WTC11 (cell line): ENCODE results near the gene CFAP119. TPM values are rescaled to one million over a fixed set of nuclear protein-coding genes. Genes with fewer than 3 reads are reported as not detected.

Experiments used
- ATAC-seq: fragments of 200-7000 bp; cut with Tn5 transposase; 2 replicates; pipeline ENCODE4 v1.10.0; 2021; ENCODE audit warnings: mild to moderate bottlenecking, moderate library complexity
- CTCF ChIA-PET: fragments of 300-600 bp; sonication (Branson Sonifier 250); formaldehyde crosslinking; loops from one replicate; lab custom pipeline; 2021; ENCODE audit warnings: antibody characterized with exemption; lab: Charles Lee
- POLR2A ChIA-PET: fragments of 350-600 bp; sonication (Branson Sonifier 250); formaldehyde crosslinking; loops from one replicate; lab custom pipeline; 2021; ENCODE audit warnings: antibody characterized with exemption; lab: Charles Lee
- DNase-seq: peaks from one replicate; pipeline ENCODE4 v3.0.0; 2021; ENCODE audit warnings: low spot score
- H3K27ac Mint-ChIP-seq: 2 replicates; pipeline ENCODE4 v1.8.0; 2021; ENCODE audit warnings: mixed read lengths
- H3K27me3 Mint-ChIP-seq: 2 replicates; pipeline ENCODE4 v1.8.0; 2021; ENCODE audit warnings: low read depth, mild to moderate bottlenecking, moderate library complexity, mixed read lengths
- H3K36me3 Mint-ChIP-seq: 2 replicates; pipeline ENCODE4 v1.8.0; 2021; ENCODE audit warnings: mixed read lengths
- H3K4me1 Mint-ChIP-seq: 2 replicates; pipeline ENCODE4 v1.8.0; 2022; ENCODE audit warnings: mixed read lengths
- H3K4me3 Mint-ChIP-seq: 2 replicates; pipeline ENCODE4 v1.8.0; 2021; ENCODE audit warnings: mild to moderate bottlenecking, moderate library complexity, mixed read lengths
- H3K9me3 Mint-ChIP-seq: 2 replicates; pipeline ENCODE4 v1.8.0; 2021; ENCODE audit warnings: mixed read lengths
- CREB1 ChIP-seq: sonication (generic); formaldehyde crosslinking; IDR thresholded peaks from 2 replicates; pipeline ENCODE4 v1.8.0; 2023; ENCODE audit warnings: mild to moderate bottlenecking, missing genetic modification reagents
- CREM ChIP-seq: sonication (generic); formaldehyde crosslinking; IDR thresholded peaks from 2 replicates; pipeline ENCODE4 v1.8.1; 2022; ENCODE audit warnings: mild to moderate bottlenecking, missing genetic modification reagents, moderate library complexity
- ELF4 ChIP-seq: sonication (generic); formaldehyde crosslinking; IDR thresholded peaks from 2 replicates; pipeline ENCODE4 v1.8.1; 2022; ENCODE audit warnings: low read depth, mild to moderate bottlenecking, moderate library complexity, missing genetic modification reagents
- FOXP1 ChIP-seq: sonication (generic); formaldehyde crosslinking; IDR thresholded peaks from 2 replicates; pipeline ENCODE4 v1.8.0; 2022; ENCODE audit warnings: missing genetic modification reagents, mild to moderate bottlenecking, moderate library complexity, borderline replicate concordance
- IRF2 ChIP-seq: sonication (generic); formaldehyde crosslinking; IDR thresholded peaks from 2 replicates; pipeline ENCODE4 v1.8.0; 2022; ENCODE audit warnings: low read depth, missing genetic modification reagents, borderline replicate concordance
- NFYB ChIP-seq: sonication (generic); formaldehyde crosslinking; conservative IDR thresholded peaks from 2 replicates; pipeline ENCODE4 v1.8.0; 2022; ENCODE audit warnings: low read depth, missing genetic modification reagents
- OVOL2 ChIP-seq: fragments of 250-450 bp; sonication (Bioruptor Pico); IDR thresholded peaks from 2 replicates; pipeline ENCODE4 v1.9.0; 2021; ENCODE audit warnings: mild to moderate bottlenecking, borderline replicate concordance
- SOX15 ChIP-seq: fragments of 250-450 bp; sonication (Bioruptor Pico); IDR thresholded peaks from 2 replicates; pipeline ENCODE4 v1.9.0; 2021; ENCODE audit warnings: mild to moderate bottlenecking
- ZNF416 ChIP-seq: fragments of 250-450 bp; sonication (Bioruptor Pico); IDR thresholded peaks from 2 replicates; pipeline ENCODE4 v1.9.0; 2021; ENCODE audit warnings: mild to moderate bottlenecking, inconsistent platforms
- ZNF423 ChIP-seq: fragments of 250-450 bp; sonication (Bioruptor Pico); IDR thresholded peaks from 2 replicates; pipeline ENCODE4 v2.1.2; 2022; ENCODE audit warnings: mild to moderate bottlenecking, moderate library complexity
- total RNA-seq: library from RNA; stranded (reverse); gene quantifications from 3 replicates; pipeline ENCODE4 v1.2.3, GENCODE V29; 2021
- TF ChIP-seq, protein P1 (sequence below): fragments of 250-450 bp; sonication (Bioruptor Pico); IDR thresholded peaks from 2 replicates; pipeline ENCODE4 v1.9.0; 2021; ENCODE audit warnings: moderate library complexity, mild to moderate bottlenecking, inconsistent platforms, borderline replicate concordance
- TF ChIP-seq, protein P2 (sequence below): sonication (generic); formaldehyde crosslinking; IDR thresholded peaks from 2 replicates; pipeline ENCODE4 v1.8.1; 2022; ENCODE audit warnings: missing genetic modification reagents, borderline replicate concordance
- TF ChIP-seq, protein P3 (sequence below): fragments of 250-450 bp; sonication (Bioruptor Pico); IDR thresholded peaks from 2 replicates; pipeline ENCODE4 v1.9.0; 2021; ENCODE audit warnings: mild to moderate bottlenecking, borderline replicate concordance
- TF ChIP-seq, protein P4 (sequence below): sonication (generic); formaldehyde crosslinking; IDR thresholded peaks from 2 replicates; pipeline ENCODE4 v1.8.1; 2023; ENCODE audit warnings: mild to moderate bottlenecking, missing genetic modification reagents
- TF ChIP-seq, protein P5 (sequence below): fragments of 250-450 bp; sonication (Bioruptor Pico); IDR thresholded peaks from 2 replicates; pipeline ENCODE4 v1.9.0; 2021; ENCODE audit warnings: mild to moderate bottlenecking
- TF ChIP-seq, protein P6 (sequence below): sonication (generic); formaldehyde crosslinking; IDR thresholded peaks from 2 replicates; pipeline ENCODE4 v1.8.1; 2023; ENCODE audit warnings: mild to moderate bottlenecking, missing genetic modification reagents, moderate library complexity
- TF ChIP-seq, protein P7 (sequence below): sonication (generic); formaldehyde crosslinking; IDR thresholded peaks from 2 replicates; pipeline ENCODE4 v1.8.1; 2022; ENCODE audit warnings: low read depth, mild to moderate bottlenecking, moderate library complexity, missing genetic modification reagents, borderline replicate concordance

Gene CFAP119
- total RNA-seq, 1 experiment from 2014 or later = 6.6 TPM

DNA sequence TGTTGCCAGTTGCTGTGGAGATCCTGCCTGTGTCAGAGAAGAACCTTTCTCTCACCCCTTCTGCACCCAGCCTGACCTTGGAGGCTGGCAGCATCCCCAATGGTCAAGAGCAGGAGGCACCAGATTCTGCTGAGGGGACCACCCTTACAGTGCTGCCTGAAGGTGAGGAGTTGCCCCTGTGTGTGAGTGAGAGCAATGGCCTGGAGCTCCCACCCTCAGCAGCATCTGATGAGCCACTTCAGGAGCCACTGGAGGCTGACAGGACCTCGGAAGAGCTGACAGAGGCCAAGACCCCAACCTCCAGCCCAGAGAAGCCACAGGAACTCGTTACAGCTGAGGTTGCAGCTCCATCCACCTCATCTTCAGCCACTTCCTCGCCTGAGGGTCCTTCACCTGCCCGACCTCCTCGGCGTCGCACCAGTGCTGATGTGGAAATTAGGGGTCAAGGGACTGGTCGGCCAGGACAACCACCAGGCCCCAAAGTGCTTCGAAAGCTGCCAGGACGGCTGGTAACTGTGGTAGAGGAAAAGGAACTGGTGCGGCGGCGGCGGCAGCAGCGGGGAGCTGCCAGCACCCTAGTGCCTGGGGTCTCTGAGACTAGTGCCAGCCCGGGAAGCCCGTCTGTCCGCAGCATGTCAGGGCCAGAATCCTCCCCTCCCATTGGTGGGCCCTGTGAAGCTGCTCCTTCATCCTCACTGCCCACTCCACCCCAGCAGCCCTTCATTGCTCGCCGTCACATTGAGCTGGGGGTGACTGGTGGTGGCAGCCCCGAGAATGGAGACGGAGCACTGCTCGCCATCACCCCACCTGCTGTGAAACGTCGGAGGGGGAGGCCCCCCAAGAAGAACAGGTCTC lies 23.8 kb downstream of the CFAP119 start:
- H3K27ac Mint-ChIP-seq = no peak overlapping the region
- no peaks in the 10 kb centered on the region; the same call in 1 of the 2 replicates for H3K27me3 Mint-ChIP-seq
- H3K4me1 Mint-ChIP-seq = peaks cover 14% of the 10 kb centered on the region
- ChIA-PET CTCF (no interaction called here), POLR2A (no interaction called here)
- no peaks in the 10 kb centered on the region for H3K9me3 Mint-ChIP-seq
- no peak overlapping the region for H3K4me3 Mint-ChIP-seq
- H3K36me3 Mint-ChIP-seq = peaks cover 55% of the 10 kb centered on the region
- TF ChIP-seq CREM (CRISPR knock-in tag) (no peak), IRF2 (CRISPR knock-in tag) (no peak), OVOL2 (CRISPR knock-in tag) (no peak), ZNF423 (CRISPR knock-in tag) (no peak), SOX15 (CRISPR knock-in tag) (no peak), ELF4 (CRISPR knock-in tag) (no peak), ZNF416 (CRISPR knock-in tag) (no peak), FOXP1 (CRISPR knock-in tag) (no peak), CREB1 (CRISPR knock-in tag) (no peak), NFYB (CRISPR knock-in tag) (no peak)
- TF ChIP-seq, protein P1, sequence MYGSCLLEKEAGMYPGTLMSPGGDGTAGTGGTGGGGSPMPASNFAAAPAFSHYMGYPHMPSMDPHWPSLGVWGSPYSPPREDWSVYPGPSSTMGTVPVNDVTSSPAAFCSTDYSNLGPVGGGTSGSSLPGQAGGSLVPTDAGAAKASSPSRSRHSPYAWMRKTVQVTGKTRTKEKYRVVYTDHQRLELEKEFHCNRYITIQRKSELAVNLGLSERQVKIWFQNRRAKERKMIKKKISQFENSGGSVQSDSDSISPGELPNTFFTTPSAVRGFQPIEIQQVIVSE (CRISPR knock-in tag) = no peak
- TF ChIP-seq, protein P2, sequence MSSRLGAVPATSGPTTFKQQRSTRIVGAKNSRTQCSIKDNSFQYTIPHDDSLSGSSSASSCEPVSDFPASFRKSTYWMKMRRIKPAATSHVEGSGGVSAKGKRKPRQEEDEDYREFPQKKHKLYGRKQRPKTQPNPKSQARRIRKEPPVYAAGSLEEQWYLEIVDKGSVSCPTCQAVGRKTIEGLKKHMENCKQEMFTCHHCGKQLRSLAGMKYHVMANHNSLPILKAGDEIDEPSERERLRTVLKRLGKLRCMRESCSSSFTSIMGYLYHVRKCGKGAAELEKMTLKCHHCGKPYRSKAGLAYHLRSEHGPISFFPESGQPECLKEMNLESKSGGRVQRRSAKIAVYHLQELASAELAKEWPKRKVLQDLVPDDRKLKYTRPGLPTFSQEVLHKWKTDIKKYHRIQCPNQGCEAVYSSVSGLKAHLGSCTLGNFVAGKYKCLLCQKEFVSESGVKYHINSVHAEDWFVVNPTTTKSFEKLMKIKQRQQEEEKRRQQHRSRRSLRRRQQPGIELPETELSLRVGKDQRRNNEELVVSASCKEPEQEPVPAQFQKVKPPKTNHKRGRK (CRISPR knock-in tag) = no peak
- TF ChIP-seq, protein P3, sequence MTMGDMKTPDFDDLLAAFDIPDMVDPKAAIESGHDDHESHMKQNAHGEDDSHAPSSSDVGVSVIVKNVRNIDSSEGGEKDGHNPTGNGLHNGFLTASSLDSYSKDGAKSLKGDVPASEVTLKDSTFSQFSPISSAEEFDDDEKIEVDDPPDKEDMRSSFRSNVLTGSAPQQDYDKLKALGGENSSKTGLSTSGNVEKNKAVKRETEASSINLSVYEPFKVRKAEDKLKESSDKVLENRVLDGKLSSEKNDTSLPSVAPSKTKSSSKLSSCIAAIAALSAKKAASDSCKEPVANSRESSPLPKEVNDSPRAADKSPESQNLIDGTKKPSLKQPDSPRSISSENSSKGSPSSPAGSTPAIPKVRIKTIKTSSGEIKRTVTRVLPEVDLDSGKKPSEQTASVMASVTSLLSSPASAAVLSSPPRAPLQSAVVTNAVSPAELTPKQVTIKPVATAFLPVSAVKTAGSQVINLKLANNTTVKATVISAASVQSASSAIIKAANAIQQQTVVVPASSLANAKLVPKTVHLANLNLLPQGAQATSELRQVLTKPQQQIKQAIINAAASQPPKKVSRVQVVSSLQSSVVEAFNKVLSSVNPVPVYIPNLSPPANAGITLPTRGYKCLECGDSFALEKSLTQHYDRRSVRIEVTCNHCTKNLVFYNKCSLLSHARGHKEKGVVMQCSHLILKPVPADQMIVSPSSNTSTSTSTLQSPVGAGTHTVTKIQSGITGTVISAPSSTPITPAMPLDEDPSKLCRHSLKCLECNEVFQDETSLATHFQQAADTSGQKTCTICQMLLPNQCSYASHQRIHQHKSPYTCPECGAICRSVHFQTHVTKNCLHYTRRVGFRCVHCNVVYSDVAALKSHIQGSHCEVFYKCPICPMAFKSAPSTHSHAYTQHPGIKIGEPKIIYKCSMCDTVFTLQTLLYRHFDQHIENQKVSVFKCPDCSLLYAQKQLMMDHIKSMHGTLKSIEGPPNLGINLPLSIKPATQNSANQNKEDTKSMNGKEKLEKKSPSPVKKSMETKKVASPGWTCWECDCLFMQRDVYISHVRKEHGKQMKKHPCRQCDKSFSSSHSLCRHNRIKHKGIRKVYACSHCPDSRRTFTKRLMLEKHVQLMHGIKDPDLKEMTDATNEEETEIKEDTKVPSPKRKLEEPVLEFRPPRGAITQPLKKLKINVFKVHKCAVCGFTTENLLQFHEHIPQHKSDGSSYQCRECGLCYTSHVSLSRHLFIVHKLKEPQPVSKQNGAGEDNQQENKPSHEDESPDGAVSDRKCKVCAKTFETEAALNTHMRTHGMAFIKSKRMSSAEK (CRISPR knock-in tag) = no peak
- TF ChIP-seq, protein P4, sequence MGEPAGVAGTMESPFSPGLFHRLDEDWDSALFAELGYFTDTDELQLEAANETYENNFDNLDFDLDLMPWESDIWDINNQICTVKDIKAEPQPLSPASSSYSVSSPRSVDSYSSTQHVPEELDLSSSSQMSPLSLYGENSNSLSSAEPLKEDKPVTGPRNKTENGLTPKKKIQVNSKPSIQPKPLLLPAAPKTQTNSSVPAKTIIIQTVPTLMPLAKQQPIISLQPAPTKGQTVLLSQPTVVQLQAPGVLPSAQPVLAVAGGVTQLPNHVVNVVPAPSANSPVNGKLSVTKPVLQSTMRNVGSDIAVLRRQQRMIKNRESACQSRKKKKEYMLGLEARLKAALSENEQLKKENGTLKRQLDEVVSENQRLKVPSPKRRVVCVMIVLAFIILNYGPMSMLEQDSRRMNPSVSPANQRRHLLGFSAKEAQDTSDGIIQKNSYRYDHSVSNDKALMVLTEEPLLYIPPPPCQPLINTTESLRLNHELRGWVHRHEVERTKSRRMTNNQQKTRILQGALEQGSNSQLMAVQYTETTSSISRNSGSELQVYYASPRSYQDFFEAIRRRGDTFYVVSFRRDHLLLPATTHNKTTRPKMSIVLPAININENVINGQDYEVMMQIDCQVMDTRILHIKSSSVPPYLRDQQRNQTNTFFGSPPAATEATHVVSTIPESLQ (CRISPR knock-in tag) = no peak
- TF ChIP-seq, protein P5, sequence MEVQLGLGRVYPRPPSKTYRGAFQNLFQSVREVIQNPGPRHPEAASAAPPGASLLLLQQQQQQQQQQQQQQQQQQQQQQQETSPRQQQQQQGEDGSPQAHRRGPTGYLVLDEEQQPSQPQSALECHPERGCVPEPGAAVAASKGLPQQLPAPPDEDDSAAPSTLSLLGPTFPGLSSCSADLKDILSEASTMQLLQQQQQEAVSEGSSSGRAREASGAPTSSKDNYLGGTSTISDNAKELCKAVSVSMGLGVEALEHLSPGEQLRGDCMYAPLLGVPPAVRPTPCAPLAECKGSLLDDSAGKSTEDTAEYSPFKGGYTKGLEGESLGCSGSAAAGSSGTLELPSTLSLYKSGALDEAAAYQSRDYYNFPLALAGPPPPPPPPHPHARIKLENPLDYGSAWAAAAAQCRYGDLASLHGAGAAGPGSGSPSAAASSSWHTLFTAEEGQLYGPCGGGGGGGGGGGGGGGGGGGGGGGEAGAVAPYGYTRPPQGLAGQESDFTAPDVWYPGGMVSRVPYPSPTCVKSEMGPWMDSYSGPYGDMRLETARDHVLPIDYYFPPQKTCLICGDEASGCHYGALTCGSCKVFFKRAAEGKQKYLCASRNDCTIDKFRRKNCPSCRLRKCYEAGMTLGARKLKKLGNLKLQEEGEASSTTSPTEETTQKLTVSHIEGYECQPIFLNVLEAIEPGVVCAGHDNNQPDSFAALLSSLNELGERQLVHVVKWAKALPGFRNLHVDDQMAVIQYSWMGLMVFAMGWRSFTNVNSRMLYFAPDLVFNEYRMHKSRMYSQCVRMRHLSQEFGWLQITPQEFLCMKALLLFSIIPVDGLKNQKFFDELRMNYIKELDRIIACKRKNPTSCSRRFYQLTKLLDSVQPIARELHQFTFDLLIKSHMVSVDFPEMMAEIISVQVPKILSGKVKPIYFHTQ = no peak
- TF ChIP-seq, protein P6, sequence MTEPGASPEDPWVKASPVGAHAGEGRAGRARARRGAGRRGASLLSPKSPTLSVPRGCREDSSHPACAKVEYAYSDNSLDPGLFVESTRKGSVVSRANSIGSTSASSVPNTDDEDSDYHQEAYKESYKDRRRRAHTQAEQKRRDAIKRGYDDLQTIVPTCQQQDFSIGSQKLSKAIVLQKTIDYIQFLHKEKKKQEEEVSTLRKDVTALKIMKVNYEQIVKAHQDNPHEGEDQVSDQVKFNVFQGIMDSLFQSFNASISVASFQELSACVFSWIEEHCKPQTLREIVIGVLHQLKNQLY = no peak
- TF ChIP-seq, protein P7, sequence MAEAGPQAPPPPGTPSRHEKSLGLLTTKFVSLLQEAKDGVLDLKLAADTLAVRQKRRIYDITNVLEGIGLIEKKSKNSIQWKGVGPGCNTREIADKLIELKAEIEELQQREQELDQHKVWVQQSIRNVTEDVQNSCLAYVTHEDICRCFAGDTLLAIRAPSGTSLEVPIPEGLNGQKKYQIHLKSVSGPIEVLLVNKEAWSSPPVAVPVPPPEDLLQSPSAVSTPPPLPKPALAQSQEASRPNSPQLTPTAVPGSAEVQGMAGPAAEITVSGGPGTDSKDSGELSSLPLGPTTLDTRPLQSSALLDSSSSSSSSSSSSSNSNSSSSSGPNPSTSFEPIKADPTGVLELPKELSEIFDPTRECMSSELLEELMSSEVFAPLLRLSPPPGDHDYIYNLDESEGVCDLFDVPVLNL = no peak
- no peak for DNase-seq
- ATAC-seq = no peak
